HG03342 (cell line): ENCODE data around the gene SYNDIG1.

Source experiments
- ATAC-seq: cut with Tn5 transposase; IDR thresholded peaks from one replicate; pipeline ENCODE4 v1.9.1; 2021; ENCODE audit warnings: mild to moderate bottlenecking, moderate library complexity; ENCODE audit not compliant: unreplicated experiment

SYNDIG1 gene

DNA sequence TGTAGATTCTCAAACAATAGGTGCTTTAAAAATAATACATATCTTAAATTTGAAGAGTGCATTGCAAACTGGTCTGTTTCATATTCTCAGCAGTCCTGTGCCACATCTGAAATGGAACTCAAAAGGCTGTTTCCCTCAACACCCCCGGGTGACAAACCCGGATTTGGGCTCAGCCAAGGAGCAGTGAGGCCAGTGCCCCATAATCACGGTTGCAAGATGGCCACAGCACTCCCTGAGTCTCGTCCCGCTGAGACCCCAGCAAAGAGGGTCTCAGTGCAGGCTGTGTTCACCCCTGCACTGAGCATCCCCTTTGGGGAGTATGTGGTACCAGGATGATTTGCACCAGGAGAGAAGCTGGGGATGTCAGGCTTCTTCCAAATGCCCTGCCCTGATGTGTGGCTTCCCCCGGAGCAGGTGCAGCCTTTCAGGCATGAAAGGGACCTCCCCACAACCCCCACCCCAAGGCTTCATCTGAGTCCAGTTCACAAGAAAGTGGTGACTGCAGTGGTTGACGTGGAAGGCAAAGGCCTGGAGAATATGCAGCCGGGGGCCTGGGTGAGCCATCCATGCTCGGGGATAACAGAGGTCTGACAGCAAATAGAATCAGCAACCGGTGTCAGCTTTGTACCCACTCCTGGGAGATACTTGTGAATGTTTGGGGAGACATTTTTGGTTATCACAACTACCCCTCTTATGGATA, 202.9 kb downstream of the SYNDIG1 start:
- ATAC-seq, result no peak

DNA sequence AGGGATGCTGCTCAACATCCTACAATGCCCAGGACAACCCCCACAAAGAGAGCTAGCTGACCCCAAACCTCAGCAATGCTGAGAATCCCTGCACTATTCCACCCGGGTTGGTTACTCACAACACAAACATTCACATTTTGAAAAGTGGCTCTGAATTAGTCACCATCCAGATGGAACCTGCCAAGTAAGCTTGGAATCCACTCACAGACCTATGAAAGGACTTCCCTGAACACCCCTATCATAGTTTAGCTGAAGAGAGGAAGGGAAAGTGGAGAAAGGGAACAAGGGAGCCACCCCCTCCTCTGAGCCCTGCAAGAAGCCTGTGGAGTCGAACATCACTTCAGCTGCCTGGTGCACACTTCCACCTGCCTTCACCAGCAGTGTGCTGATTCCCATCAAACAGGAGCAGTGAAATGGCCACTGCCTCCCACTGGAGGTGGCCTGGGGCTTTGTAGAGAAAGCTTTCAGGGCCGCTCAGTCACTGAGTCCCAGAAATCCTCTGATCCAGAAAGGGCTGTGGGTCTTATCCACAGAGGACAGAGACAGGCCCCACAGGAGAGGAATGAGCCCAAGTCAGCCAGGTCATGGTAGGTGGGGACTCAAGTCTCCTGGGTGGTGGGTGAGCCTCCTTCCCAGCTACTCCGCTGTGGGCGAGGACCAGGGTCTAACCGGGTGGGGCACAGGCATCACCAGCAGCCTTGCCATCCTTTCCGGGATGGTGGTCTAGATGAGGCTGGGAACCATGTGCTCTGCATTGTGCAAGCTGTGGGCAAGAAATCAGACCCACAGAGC, 203.7 kb downstream of the SYNDIG1 start:
- ATAC-seq, result no peak

DNA sequence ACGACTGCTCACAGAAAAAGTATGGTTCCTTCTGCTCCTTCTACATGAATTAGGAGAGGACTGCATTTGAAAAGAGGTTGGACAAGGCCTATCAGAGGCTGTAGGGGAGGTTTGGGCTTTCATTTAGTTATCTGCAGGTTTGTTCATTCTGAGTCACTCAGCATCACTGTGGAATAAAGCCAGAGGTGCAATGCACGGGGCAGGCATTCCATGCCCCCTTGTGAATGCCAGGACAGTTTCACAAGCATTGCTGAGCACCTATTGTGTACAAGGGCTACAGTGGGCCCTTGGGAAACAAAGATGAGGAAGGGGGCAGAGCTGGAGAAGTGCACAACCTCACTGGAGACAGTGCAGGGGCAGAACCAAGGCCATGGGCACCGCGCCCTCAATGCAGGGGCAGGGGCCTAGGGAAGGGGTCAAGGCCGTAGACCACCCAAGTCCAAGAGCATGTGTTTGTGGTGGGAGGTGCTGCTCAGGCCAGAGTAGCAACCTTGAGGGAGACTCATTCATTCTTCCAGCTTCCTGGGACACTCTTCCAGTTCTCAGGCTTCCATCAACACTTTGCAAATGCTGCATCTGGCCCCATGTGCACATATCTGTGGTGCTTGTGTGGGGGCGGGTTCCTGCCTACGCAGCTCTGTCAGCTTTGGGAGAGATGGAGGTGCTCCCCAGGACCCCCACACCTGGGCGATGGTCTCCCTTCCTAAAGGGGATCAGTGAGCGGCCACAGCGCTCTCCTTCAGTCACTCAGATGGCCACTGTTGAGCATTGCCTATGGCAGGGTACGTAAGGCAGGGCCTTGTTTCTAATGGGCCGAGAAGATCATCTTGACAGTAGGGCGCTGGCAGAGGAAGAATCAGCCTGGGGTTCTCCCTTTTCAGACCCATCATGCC, 204.5 kb downstream of the SYNDIG1 start:
- no peak for ATAC-seq

DNA sequence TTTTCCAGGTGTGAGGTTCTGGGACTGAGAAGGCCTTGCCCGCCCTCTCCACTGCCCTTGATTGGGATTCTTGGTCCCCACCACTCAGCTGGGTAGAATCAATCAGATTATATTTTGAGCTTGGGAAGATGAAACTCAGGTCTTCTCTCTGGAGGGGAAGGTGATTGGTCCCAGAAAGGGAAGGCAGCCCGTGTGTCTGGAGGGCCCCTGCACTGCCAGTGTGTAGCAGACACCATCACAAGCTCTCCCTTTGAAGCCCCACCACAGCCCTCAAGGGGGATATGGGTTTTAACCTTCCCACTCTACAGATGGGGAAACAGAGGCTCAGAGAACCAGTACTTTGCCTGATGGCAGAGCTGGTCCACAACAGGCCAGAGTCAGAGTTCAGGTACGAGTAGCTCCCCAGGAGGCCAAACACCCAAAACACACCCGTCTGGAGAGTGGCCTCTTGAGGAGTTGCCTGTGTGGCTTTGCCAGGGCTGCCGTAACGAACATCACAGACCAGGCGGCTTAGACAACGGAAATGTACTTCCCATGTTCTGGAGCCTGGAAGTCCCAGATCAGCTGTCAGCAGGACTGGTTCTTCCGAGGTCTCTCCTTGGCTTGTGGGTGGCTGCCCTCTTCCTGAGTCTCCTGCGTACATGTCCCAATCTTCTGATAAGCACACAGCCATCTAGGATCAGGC, 205.6 kb downstream of the SYNDIG1 start:
- no peak for ATAC-seq

DNA sequence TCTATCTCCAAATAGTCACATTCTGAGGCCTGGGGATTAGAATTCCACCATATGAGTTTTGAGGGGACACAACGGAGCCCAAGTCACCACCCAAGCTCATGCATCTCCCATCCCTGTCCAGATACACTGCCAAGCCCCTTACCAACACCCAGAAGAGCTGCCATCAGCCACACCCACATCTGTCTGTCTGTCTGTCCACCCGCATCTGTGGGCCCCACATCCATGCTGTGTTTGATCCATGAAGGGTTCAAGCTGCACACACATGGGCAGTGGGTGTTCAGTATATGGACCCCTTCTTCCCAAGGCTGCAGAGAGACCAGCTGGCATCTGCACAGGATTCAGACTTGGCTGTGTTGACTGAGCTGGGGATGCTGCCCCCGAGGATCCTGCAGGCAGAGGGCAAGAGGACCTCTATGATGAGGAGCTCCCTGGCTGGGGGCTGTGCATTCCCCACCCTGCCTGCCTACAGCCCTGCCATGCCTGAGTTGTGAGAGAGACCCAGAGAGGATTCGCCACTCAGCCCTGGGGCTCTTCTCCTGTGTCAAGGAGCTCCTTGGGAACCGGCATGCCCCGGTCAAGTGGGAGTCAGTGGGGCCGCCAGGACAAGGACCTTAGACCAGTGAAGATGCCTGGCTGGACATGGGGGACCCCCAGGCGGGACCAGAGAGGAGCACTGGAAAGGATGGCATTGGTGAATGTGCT, 206.4 kb downstream of the SYNDIG1 start:
- no peak for ATAC-seq

DNA sequence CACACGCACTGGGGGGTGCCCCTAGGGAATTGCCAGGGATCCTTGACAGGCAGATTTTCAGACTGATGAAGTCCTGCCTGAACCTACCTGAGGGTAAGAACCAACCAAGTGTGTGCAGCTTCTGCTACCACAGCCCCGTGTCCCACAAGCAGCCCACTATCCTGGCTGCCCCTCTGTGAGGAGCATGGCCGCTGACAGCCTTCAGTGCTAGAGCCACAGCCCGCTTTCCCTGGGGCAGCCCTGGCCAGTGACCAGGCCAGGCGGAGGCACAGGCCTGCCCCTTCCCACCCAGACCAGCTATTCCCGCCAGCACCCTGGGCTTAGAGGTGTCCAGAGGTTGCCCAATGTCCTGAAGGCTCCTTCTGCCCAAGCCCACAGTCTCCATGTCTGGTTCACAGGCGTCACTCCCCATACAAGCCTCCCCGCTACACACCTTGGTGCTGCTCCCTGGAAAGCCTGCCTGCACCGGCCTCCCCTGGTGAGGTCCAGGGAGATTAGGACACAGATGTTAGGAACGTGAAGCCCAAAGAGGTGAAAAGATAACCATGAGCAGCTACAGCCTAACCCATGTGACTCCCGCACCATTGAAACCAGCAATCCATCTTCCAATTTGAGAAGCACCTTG, 207.0 kb downstream of the SYNDIG1 start:
- no peak for ATAC-seq

DNA sequence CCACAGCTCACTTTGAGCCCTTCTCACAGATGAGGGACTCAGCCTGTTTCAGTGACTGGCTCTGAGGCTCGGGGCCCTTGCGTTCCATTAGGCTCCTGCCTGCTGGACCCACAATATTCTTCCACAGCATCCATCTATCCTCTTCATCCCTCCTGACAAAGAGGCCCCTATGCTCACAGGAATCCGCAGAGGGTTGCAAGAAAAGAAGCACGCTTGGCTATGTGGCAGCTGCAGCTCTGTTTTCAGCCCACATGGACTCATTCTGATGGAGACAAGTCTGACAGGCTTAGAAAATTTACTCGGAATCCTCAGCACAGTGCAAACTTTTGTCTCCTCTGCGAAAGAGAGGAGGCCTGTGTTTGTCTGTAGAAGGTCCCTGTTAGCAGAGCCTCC, 207.5 kb downstream of the SYNDIG1 start:
- no peak for ATAC-seq

DNA sequence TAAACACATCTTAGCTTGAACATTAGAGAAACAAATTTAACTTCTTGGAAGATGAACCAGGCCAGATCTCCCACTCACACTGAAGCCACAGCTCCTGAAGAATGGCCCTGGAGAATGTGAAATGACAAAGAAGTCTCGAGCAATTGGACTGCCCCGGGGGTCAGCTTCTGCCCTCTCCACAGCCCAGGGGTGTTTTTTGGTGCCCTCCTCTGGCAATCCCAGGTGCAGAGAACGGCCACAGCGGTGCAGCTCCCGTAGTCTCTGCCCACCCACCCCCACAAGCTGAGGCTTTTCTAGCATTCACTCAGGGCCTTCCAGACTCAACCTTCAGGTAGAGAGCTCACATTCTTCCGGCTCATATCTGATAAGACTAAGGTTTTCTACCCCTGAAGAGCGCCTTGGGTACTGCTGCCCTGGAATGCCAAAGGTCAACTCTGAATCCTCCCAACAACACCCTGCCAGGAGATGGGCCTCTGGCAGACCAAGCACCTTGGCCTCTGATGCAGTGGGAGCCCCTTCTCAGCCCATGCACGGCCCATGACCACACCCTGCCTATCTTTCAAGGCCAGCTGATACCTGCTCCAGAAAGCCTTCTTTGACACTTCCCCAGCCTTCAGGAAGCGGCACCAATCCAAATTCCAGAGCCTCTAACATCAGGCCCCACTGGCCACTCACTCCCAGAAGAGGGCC, 208.3 kb downstream of the SYNDIG1 start:
- no peak for ATAC-seq

DNA sequence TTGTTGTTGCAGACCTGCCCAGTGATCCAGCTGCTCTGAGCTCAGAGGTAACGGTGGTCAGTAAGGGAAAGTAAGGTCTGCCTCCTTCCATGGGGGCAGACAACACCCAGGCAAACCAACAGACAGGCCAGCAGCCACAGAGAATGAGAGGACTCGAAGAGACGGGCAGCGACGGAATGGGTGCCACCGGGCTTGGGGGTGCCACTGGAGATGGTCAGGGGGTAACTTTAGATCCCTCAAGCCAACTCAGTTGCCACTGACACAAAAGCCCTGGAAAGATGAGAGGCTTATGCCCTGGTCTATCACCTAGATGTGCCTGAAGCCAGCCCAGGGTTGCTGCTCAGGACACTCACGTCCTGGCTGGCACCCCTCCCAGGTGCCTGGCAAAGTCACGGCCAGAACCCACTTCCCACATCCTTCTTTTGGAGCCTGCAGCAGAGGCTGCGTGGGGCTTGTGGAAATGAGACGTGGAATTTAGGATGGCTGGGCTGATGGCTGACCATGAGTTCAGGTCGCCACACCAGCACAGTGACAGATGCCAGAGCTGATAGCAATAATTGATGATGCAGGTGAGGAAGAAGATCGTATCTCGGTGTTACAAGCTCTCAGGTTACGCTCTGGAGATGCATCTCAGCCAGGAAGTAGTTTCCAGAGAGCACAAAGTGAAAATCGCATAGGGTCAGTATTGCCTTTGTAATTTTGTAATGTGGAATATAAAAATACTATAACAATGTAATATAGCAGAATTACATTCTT, 209.1 kb downstream of the SYNDIG1 start:
- ATAC-seq, result no peak

DNA sequence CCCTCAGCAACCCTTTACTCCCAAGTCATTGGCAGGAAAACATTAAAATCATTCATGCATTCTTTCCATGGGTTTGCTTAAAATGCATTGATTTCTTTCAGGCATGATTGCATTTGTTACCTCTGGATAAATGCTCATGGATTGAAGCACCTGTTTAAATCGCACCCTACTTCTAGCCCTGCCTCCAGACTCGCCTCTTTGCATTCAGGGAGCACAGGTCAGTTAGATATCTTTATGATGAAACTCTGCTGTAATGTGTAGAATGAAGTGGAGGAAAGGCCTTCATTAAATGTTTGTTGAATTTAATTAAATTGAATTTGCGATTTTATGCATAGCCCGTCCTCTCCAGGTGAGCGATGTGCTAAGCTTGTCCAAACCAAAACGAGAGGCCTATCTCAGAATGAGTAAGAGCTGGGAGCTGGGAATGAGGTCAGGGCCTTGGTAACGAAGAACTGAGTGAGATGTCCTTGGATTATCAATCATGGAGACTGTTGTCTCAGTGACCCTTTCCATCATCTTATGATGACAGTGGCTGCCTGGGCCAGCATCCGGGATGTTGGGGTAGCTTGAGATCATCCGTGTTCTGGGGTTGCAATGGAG, 210.1 kb downstream of the SYNDIG1 start:
- ATAC-seq, result no peak

DNA sequence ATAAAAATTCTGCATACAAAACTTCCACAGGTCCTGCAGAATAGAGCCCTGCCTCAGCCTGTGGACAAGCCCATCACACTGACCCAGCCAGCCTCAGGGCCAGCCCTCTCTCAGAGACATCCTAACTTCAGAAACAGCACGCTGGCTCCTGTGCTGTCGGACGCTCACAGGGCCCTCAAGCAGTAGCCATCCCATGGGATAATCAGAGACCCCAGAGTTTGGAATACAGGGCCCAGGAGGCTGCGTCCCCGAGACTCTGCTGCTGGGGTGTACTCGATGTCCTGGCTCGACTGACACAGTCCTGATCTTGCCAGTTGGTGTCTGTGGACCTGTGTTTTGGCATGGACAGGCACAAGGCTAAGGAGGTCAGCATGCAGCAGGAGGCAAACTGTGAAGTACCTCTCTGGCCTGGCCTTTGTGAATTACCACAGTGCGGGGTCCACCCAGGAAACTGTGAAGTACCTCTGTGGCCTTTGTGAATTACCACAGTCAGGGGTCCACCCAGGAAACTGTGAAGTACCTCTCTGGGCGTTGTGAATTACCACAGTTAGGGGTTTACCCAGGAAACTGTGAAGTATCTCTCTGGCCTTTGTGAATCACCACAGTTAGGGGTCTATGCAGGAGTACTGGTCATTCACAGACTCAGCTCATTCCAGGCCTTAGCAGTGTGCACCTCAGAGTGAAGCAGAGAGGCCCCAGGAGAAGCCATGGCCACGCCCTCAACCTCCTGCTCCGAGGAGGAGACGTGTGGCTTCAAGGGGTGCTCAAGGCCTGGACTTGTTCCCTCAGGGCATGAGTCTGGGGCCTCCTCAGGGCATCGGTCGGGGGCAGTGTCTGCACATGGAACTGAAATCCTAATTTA, 212.4 kb downstream of the SYNDIG1 start:
- no peak for ATAC-seq

DNA sequence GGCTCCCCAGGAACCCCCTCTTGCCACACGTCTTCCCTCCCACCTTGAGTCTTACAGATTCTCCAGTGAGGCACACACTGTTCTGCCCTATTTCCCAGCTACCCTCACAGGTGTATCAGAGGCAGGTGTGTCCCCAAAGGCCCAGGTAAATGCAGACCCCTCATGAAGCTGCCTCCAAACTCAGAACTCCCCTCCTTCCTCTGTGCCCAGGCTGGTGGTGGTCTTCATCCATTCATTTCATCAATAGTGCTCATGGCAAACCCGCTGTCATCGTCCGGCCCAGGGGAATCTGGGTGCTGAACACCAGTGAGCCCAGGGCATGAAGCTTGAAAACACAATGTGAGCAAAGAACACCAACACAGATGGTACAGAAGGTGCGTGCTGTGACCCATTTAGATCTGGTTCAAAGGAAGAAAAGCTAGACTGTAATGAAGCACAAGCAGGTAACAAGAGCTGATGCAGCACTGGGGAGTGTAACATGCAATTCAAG, 213.1 kb downstream of the SYNDIG1 start:
- no peak for ATAC-seq

DNA sequence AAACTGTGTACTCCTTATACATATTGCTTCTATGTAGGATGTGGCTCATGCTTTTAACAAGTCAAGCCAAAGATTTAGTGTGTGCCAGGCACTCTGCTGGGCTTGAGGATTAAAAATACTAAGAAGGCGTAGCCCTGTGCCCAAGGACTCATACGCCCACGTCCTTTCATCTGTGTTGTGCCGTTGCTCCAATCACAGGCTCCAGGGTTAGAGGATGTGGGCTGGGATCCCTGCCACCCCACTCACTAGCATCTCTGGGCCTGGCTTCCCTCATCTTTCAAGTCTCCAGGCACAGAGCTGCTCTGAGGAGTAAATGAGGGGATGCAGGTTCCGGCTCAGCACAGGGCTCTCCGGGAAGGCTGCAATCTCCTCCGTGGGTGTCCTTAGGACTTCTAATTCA, 214.2 kb downstream of the SYNDIG1 start:
- ATAC-seq, result no peak

DNA sequence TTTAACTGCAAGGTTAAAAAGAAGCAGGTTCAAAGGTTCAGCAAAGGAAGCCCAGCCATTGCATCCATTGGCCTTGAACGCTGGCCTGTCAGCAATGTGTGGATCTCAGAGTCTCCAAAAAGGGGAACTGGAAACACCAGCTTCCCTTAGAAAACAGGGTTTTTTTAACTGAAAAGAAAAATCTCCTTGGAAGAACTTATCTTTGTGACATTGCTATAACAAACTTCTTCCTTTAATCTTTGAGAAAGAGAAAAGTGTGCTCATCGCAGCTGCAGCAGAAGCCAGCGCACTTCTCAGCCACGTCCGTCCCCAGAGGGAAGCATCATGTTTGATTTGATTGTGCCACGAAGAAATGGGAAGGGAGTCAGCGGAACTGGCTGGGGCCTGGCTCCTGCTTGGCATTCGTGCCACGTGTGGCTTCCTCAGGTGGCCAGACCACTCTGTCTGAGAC, 215.0 kb downstream of the SYNDIG1 start:
- no peak for ATAC-seq

DNA sequence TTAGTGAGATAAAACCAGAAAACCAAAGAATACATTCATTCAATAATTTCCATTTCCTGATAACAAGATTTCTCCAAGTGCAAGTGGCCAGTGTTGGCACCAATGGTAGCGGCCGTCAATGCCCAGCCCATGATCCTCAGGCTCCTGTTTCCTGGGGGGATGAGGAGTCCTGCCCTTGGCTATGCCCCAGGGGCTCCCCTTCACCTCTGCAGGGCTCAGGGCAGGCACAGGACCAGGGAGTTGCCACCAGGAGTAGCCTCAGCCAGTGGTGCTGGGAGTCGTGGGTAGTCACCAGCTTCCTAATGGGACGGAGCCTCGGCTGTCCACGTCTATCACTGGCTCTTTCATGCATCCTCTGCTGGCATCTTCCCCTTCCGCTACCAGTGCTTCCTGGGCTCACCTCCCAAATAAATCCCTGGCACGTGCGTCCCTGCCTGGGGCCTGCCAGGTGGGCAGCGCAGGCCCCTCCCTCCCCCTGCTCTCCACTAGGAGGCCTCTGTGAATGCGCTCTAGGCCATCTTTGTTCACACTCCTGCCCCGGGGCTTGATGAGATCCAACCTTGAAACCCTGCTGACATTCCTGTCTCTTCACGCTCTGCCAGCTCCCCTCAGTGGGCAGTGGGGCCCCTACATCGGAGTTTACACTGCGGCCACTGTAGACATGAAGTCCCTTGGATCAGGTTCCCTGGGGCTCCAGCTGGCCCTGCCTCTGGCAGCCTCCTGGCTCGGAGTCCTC, 215.7 kb downstream of the SYNDIG1 start:
- no peak for ATAC-seq

DNA sequence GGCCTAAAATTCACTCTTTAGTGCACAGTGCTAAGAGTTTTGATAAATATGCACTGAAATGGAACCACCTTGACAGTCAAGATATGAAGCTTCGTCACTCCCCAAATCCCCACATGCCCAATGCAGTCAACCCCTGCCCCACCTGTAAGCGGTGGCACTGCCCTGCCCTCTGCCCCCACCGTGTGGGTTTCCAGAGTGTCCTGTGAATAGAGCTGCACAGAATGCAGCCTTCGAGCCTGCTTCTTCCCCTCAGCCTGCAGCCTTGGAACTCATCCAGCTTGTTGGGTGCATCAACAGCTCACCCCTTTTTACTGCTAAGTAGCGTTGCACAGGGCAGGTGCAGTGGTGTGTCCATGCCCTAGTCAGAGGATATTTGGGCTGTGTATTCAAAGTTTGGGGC, 216.3 kb downstream of the SYNDIG1 start:
- ATAC-seq, result no peak
